Fibroblast of lung (primary cell): ENCODE results near the gene CD247. TPM values are rescaled to one million over a fixed set of nuclear protein-coding genes. Genes with fewer than 3 reads are reported as not detected.

Source experiments
- DNase-seq, 2 donors: peaks; one replicate each; pipeline versions ENCODE4 v3.0.0 to v3.0.0-alpha.2; 2010; ENCODE audit warnings: low read depth in 2 of 2
- H2AFZ ChIP-seq: 2 replicates; pipeline ENCODE4 v1.5.1; 2012; ENCODE audit warnings: low read length, control low read depth, inconsistent platforms
- H3K27ac ChIP-seq: 2 replicates; pipeline ENCODE4 v1.5.1; 2011; ENCODE audit warnings: low read length, control low read depth; ENCODE audit not compliant: insufficient read depth
- H3K27me3 ChIP-seq: 2 replicates; pipeline ENCODE4 v1.5.1; 2011; ENCODE audit warnings: mild to moderate bottlenecking, low read length; ENCODE audit not compliant: control insufficient read depth, insufficient read depth
- H3K36me3 ChIP-seq: 2 replicates; pipeline ENCODE4 v1.5.1; 2011; ENCODE audit warnings: low read length; ENCODE audit not compliant: control insufficient read depth, insufficient read depth
- H3K4me1 ChIP-seq: 2 replicates; pipeline ENCODE4 v1.5.1; 2011; ENCODE audit warnings: low read length; ENCODE audit not compliant: control insufficient read depth, insufficient read depth; ENCODE audit errors: extremely low read depth
- H3K4me2 ChIP-seq: 2 replicates; pipeline ENCODE4 v1.5.1; 2011; ENCODE audit warnings: low read length, control low read depth; ENCODE audit not compliant: insufficient read depth; ENCODE audit errors: extremely low read depth
- H3K4me3 ChIP-seq, 4 experiments: fragments of 200-600 bp in 1 of 4; sonication (generic) in 1 of 4; replicated peaks in 1 of 4; 2 replicates each; pipeline ENCODE4 v1.5.1; 2011 to 2016; ENCODE audit warnings: low read length in 4 of 4, low read depth in 3 of 4, mild to moderate bottlenecking in 3 of 4, control low read depth in 2 of 4, inconsistent platforms in 1 of 4, mixed read lengths in 1 of 4; ENCODE audit not compliant: insufficient read depth in 1 of 4; ENCODE audit errors: control extremely low read depth in 1 of 4
- H3K79me2 ChIP-seq: 2 replicates; pipeline ENCODE4 v1.5.1; 2012; ENCODE audit warnings: mild to moderate bottlenecking, low read length, inconsistent platforms; ENCODE audit not compliant: control insufficient read depth, insufficient read depth
- H3K9ac ChIP-seq: 2 replicates; pipeline ENCODE4 v1.5.1; 2011; ENCODE audit warnings: mild to moderate bottlenecking, low read length, control low read depth; ENCODE audit not compliant: insufficient read depth
- H3K9me3 ChIP-seq: 2 replicates; pipeline ENCODE4 v1.5.1; 2012; ENCODE audit warnings: low read depth, low read length; ENCODE audit not compliant: control insufficient read depth, insufficient read depth
- H4K20me1 ChIP-seq: 2 replicates; pipeline ENCODE4 v1.5.1; 2011; ENCODE audit warnings: low read length; ENCODE audit not compliant: control insufficient read depth, insufficient read depth; ENCODE audit errors: extremely low read depth
- EZH2 ChIP-seq: IDR thresholded peaks from 2 replicates; pipeline ENCODE4 v1.5.1; 2012; ENCODE audit warnings: low read length, control low read depth, mild to moderate bottlenecking; ENCODE audit errors: missing control alignments
- polyA plus RNA-seq, 2 donors: library from polyadenylated mRNA; depleted of rRNA in 1 of 2; stranded (reverse) in 1 of 2; unstranded in 1 of 2; fragments of >200 nt; gene quantifications; 2 replicates each; pipeline ENCODE4 v1.2.1, GENCODE V29; 2011 to 2012; ENCODE audit warnings: missing spikeins in 1 of 2
- total RNA-seq: library from RNA; depleted of rRNA; stranded (reverse); fragments of >200 nt; gene quantifications from 2 replicates; pipeline ENCODE4 v1.2.1, GENCODE V29; 2014
- TF ChIP-seq, protein P1 (sequence below), 2 donors: IDR thresholded peaks in 1 of 2; conservative IDR thresholded peaks in 1 of 2; 1 replicate in 1 of 2; 2 replicates in 1 of 2; pipeline ENCODE4 v1.5.1; 2011 to 2012; ENCODE audit warnings: low read length in 2 of 2, control low read depth in 1 of 2, inconsistent platforms in 1 of 2, low read depth in 1 of 2, mild to moderate bottlenecking in 1 of 2

Gene CD247
- total and polyA plus RNA-seq, 2 donors (not counting 1 experiment from before 2014, with no cell fraction given): not detected

GRCh38 chr1:167446966-167447365, 71.4 kb downstream of the CD247 start:
- Histone ChIP-seq H3K9ac (no peak overlapping the region), H3K4me1 (no peaks in the 10 kb centered on the region), H3K27ac (no peak overlapping the region), H3K79me2 (no peaks in the 10 kb centered on the region), H2AFZ (no peak overlapping the region), H4K20me1 (no peaks in the 10 kb centered on the region), H3K4me2 (no peak overlapping the region), H3K36me3 (no peaks in the 10 kb centered on the region), H3K27me3 (no peaks in the 10 kb centered on the region), H3K9me3 (no peaks in the 10 kb centered on the region), H3K4me3 (no peak overlapping the region)
- no peak for DNase-seq
- TF ChIP-seq, protein P1, sequence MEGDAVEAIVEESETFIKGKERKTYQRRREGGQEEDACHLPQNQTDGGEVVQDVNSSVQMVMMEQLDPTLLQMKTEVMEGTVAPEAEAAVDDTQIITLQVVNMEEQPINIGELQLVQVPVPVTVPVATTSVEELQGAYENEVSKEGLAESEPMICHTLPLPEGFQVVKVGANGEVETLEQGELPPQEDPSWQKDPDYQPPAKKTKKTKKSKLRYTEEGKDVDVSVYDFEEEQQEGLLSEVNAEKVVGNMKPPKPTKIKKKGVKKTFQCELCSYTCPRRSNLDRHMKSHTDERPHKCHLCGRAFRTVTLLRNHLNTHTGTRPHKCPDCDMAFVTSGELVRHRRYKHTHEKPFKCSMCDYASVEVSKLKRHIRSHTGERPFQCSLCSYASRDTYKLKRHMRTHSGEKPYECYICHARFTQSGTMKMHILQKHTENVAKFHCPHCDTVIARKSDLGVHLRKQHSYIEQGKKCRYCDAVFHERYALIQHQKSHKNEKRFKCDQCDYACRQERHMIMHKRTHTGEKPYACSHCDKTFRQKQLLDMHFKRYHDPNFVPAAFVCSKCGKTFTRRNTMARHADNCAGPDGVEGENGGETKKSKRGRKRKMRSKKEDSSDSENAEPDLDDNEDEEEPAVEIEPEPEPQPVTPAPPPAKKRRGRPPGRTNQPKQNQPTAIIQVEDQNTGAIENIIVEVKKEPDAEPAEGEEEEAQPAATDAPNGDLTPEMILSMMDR (conservative IDR thresholded peaks at IDR 0.05 in 1 of 2, IDR thresholded peaks at IDR 0.05 in 1 of 2; ENCODE audit: low read depth in 1 of 2, low read length in 2 of 2): no peak
- no peak for TF ChIP-seq EZH2

- Histone ChIP-seq H3K9me3 (no peaks in the 10 kb centered on the region), H3K4me2 (no peak overlapping the region)
- TF ChIP-seq EZH2: no peak
- TF ChIP-seq, protein P1 (conservative IDR thresholded peaks at IDR 0.05 in 1 of 2, IDR thresholded peaks at IDR 0.05 in 1 of 2; ENCODE audit: low read depth in 1 of 2, low read length in 2 of 2): no peak
Measured at GRCh38 chr1:167443757-167444156, 74.6 kb downstream of the CD247 start.

GRCh38 chr1:167442854-167443565, 75.3 kb downstream of the CD247 start:
- H3K79me2 ChIP-seq: no peaks in the 10 kb centered on the region
- no peaks in the 10 kb centered on the region for H3K36me3 ChIP-seq
- no peak for DNase-seq
- no peak overlapping the region for H3K4me3 ChIP-seq
- TF ChIP-seq EZH2: no peak
- TF ChIP-seq, protein P1 (conservative IDR thresholded peaks at IDR 0.05 in 1 of 2, IDR thresholded peaks at IDR 0.05 in 1 of 2; ENCODE audit: low read depth in 1 of 2, low read length in 2 of 2): no peak
- H3K9me3 ChIP-seq: no peaks in the 10 kb centered on the region
- H3K4me2 ChIP-seq: no peak overlapping the region
- no peak overlapping the region for H3K9ac ChIP-seq
- no peak overlapping the region for H2AFZ ChIP-seq
- H3K4me1 ChIP-seq: no peaks in the 10 kb centered on the region
- no peaks in the 10 kb centered on the region for H3K27me3 ChIP-seq
- H3K27ac ChIP-seq: no peak overlapping the region
- H4K20me1 ChIP-seq: no peaks in the 10 kb centered on the region

More at GRCh38 chr1:167443757-167444156, 74.6 kb downstream of the CD247 start:
- no peaks in the 10 kb centered on the region for H3K4me1 ChIP-seq
- no peak overlapping the region for H2AFZ ChIP-seq
- H3K27ac ChIP-seq: no peak overlapping the region
- no peaks in the 10 kb centered on the region for H3K27me3 ChIP-seq
- no peaks in the 10 kb centered on the region for H4K20me1 ChIP-seq
- no peak overlapping the region for H3K9ac ChIP-seq
- H3K4me3 ChIP-seq: no peak overlapping the region
- H3K79me2 ChIP-seq: no peaks in the 10 kb centered on the region
- DNase-seq: no peak
- H3K36me3 ChIP-seq: no peaks in the 10 kb centered on the region
